ENCODE results near the gene EFNB1. TPM values are rescaled to one million over a fixed set of nuclear protein-coding genes. Genes with fewer than 3 reads are reported as not detected.

EFNB1 gene
- polyA plus RNA-seq, 2 of the 4 experiments (the other 2 are of a cell fraction) = 3.5 to 3.7 TPM

DNA sequence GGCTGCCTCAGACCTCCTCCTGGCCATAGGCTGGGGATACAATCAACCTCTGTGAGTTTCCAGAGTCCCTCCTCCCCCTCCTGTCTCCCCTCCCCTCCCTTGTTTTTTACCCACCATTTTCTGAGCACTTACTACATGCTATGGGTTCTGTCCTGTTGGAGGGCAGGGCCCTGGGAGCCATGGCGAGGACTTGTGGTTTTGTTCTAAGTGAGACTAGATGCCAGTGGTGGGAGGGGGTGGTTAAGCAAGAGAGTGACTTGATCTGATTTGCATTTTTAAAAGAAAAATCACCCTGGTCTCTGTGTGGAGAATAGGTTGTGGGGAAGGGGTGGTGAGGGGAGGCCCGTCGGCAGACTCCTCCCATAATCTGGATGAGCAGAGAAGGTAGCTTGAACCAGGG is 39.5 kb downstream of the EFNB1 start:
- CTCF ChIA-PET = interaction anchor here (1.2 kb wide), 1 partner anchor 11 kb away, joined by 3 read pairs; no protein-coding TSS in a partner anchor
- H3K4me1 ChIP-seq = peaks cover 6% of the 10 kb centered on the region; the same call in 1 of the 3 replicates
- no peak overlapping the region for H3K27ac ChIP-seq
- POLR2A ChIA-PET = no interaction called here
- H3K4me3 ChIP-seq = no peak overlapping the region
- WGBS (ENCODE audit: missing lambda C conversion rate) = 93% methylated on average over 3 of the region's 3 CpGs
- no peak for ATAC-seq
- H3K4me2 ChIP-seq = no peak overlapping the region
- H3K9me3 ChIP-seq = no peaks in the 10 kb centered on the region
- DNase-seq (ENCODE audit: low read depth in 1 of 2, low spot score in 1 of 2) = no peak
- TF ChIP-seq, protein P1, sequence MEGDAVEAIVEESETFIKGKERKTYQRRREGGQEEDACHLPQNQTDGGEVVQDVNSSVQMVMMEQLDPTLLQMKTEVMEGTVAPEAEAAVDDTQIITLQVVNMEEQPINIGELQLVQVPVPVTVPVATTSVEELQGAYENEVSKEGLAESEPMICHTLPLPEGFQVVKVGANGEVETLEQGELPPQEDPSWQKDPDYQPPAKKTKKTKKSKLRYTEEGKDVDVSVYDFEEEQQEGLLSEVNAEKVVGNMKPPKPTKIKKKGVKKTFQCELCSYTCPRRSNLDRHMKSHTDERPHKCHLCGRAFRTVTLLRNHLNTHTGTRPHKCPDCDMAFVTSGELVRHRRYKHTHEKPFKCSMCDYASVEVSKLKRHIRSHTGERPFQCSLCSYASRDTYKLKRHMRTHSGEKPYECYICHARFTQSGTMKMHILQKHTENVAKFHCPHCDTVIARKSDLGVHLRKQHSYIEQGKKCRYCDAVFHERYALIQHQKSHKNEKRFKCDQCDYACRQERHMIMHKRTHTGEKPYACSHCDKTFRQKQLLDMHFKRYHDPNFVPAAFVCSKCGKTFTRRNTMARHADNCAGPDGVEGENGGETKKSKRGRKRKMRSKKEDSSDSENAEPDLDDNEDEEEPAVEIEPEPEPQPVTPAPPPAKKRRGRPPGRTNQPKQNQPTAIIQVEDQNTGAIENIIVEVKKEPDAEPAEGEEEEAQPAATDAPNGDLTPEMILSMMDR (IDR thresholded peaks at IDR 0.05) = no peak
- TF ChIP-seq NPAS2 (CRISPR knock-in tag; IDR thresholded peaks at IDR 0.05; ENCODE audit: borderline replicate concordance) = no peak
- no peak for TF ChIP-seq RCOR1 (IDR thresholded peaks at IDR 0.05; ENCODE audit: low read depth, low read length)
- no peak for FAIRE-seq

DNA sequence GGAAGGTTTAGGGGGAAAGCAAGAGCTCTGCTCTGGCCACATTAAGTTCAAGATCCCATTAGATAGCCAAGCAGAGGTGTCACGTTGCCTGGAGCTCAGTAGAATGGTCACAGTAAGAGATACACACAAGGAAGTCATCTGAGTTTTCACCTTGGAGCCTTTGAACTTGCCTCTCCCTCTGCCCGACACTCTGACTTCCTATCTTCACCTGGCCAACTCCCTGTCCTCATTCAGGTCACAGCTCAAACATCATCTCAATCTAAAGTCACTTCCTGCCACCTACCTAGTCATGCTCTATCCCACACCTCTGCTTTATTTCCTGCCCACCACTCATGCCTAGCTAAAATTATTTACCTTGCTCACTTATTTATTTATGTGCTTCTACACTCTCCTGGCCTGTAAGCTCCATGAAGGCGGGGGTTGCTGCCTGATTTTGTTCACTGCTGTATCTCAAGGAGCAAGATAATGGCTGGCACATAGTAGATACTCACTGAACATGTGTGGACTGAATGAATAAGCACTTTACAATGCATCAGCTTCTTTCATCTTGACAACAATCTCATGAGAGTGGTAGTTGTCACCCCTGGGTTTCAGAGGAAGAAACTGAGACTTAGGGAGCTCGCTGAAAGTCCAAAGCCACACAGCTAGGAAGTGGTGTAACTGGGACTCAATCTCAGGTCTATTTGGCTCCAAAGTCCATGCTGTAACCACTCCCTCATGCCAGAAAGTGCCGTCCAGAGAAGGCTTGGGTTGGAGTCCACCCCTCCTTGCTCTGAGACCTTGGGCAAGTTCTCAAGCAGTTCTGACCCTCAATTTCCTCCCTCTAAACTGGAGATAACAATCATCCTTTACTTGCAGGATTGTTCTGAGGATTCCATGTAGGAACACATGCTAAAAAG is 40.3 kb downstream of the EFNB1 start:
- Histone ChIP-seq H3K4me3 (no peak overlapping the region), H3K9me3 (no peaks in the 10 kb centered on the region), H3K27ac (peak overlapping the region; percentile 21 to 45; a peak in 1 of 6 replicates), H3K4me2 (peak overlapping the region; percentile 44), H3K4me1 (peaks cover 6% of the 10 kb centered on the region; the same call in 1 of the 3 replicates)
- WGBS (ENCODE audit: missing lambda C conversion rate) = 40% methylated on average over 5 of the region's 5 CpGs
- ChIA-PET POLR2A (interaction anchor here (0.8 kb wide), 1 partner anchor 40 kb away, joined by 3 read pairs; the partner anchor contains the start of gene EFNB1), CTCF (interaction anchor here (1.2 to 2.3 kb wide), 2 partner anchors 10 to 41 kb away, joined by 3 to 10 read pairs; partner anchors contain the start of gene EFNB1)
- ATAC-seq (peak; percentile 13 to 63; a peak in 3 of 6 replicates), DNase-seq (ENCODE audit: low read depth in 1 of 2, low spot score in 1 of 2) (peak in 1 of 2 experiments; percentile 4), FAIRE-seq (peak; percentile 36)
- TF ChIP-seq BCL3 (IDR thresholded peaks at IDR 0.05) = no peak

DNA sequence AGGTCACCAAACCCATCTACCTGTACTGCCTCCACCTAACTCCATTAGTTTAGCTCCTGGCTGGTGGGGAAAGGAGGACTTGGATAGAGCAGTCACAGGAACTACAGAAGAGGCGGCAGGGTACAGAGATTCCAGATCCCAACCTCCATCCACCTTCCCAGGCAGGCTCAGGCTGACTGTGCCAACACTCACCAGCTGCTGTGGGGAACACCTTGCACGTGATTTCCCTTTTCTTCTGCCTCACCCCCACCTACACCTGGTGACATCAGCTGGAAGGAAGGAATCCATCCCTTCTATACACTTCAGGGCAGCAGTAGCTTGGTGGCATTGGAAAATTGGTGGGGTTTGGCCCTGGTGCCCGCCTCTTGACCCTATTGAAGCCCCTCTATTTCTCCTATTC is 41.5 kb downstream of the EFNB1 start:
- H3K27ac ChIP-seq = no peak overlapping the region
- H3K4me2 ChIP-seq = no peak overlapping the region
- no peak for ATAC-seq
- 53% methylated on average over 3 of the region's 3 CpGs for WGBS (ENCODE audit: missing lambda C conversion rate)
- TF ChIP-seq HDAC2 (IDR thresholded peaks at IDR 0.05) = no peak
- no peak for TF ChIP-seq USF2 (IDR thresholded peaks at IDR 0.05)
- TF ChIP-seq, protein P2, sequence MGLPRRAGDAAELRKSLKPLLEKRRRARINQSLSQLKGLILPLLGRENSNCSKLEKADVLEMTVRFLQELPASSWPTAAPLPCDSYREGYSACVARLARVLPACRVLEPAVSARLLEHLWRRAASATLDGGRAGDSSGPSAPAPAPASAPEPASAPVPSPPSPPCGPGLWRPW (IDR thresholded peaks at IDR 0.05) = no peak
- no peak for TF ChIP-seq FOSB (CRISPR knock-in tag; IDR thresholded peaks at IDR 0.05)
- no peak for TF ChIP-seq SREBF2 (IDR thresholded peaks at IDR 0.05)
- TF ChIP-seq CEBPB (IDR thresholded peaks at IDR 0.05) = no peak
- TF ChIP-seq PBX3 (IDR thresholded peaks at IDR 0.05) = no peak
- CTCF ChIA-PET = interaction anchor here (2.3 kb wide), 1 partner anchor 42 kb away, joined by 10 read pairs; the partner anchor contains the start of gene EFNB1
- no peaks in the 10 kb centered on the region for H3K9me3 ChIP-seq
- no peak for FAIRE-seq
- H3K4me1 ChIP-seq = peaks cover 6% of the 10 kb centered on the region; the same call in 1 of the 3 replicates
- H3K4me3 ChIP-seq = no peak overlapping the region
- POLR2A ChIA-PET = no interaction called here
- DNase-seq (ENCODE audit: low read depth in 1 of 2, low spot score in 1 of 2) = no peak

DNA sequence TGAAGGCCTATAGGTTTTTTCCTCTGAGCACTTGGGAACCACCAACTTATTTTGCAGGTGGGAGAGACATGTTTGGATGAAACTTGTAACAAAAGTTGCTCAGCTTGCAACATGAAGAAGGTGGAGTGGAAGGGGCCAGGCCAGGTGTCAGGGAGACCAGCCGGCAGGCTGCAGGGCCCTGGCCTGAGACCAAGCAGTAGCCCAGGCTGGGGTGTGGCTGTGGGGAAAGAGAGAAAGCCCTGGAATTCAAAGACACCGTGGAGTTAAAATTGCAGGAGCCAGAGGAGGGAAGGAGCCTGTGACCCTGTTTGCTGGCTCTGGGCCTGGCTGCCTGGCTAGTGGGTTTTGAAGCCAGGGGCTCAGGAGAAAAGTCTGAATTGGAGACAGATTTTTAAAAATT is 43.4 kb downstream of the EFNB1 start:
- no peak overlapping the region for H3K4me2 ChIP-seq
- peaks cover 6% of the 10 kb centered on the region; the same call in 1 of the 3 replicates for H3K4me1 ChIP-seq
- H3K9me3 ChIP-seq = no peaks in the 10 kb centered on the region
- WGBS (ENCODE audit: missing lambda C conversion rate) = 21% methylated on average over 2 of the region's 2 CpGs
- ChIA-PET CTCF (no interaction called here), POLR2A (no interaction called here)
- no peak overlapping the region for H3K4me3 ChIP-seq
- no peak for DNase-seq (ENCODE audit: low read depth in 1 of 2, low spot score in 1 of 2)
- FAIRE-seq = no peak
- no peak overlapping the region for H3K27ac ChIP-seq
- no peak for ATAC-seq
- TF ChIP-seq MAFK (IDR thresholded peaks at IDR 0.05; ENCODE audit: partially characterized antibody) = no peak
- TF ChIP-seq HOXB13 (CRISPR knock-in tag; IDR thresholded peaks at IDR 0.05; ENCODE audit: low read depth) = no peak
- TF ChIP-seq FOSL2 (IDR thresholded peaks at IDR 0.05) = no peak
- TF ChIP-seq FOSL2 (CRISPR knock-in tag; IDR thresholded peaks at IDR 0.05) = no peak
- no peak for TF ChIP-seq RAD21 (conservative IDR thresholded peaks at IDR 0.05 in 1 of 2, IDR thresholded peaks at IDR 0.05 in 1 of 2)
- TF ChIP-seq MYC (IDR thresholded peaks at IDR 0.05; ENCODE audit: borderline replicate concordance, low read length) = no peak
- no peak for TF ChIP-seq POLR2A (IDR thresholded peaks at IDR 0.05; ENCODE audit: low read length)
- TF ChIP-seq JUNB (IDR thresholded peaks at IDR 0.05) = no peak
- no peak for TF ChIP-seq KDM5A (IDR thresholded peaks at IDR 0.05)
- no peak for TF ChIP-seq E2F6 (IDR thresholded peaks at IDR 0.05; ENCODE audit: borderline replicate concordance, low read depth)
- TF ChIP-seq, protein P1 (IDR thresholded peaks at IDR 0.05) = no peak
